Calu3 (cell line): ENCODE results near the gene ENOX2. TPM values are rescaled to one million over a fixed set of nuclear protein-coding genes. Genes with fewer than 3 reads are reported as not detected.

ENCODE experiments used
- BruUV-seq: library from RNA; stranded (reverse); fragments of 400-500 nt; replicated peaks from 2 replicates; lab custom pipeline; 2021; lab: Mats Ljungman, UMichigan
- CTCF ChIA-PET: fragments of 300-600 bp; sonication (Branson Sonifier 250); formaldehyde crosslinking; loops from one replicate; lab custom pipeline; 2022; ENCODE audit warnings: antibody characterized with exemption; lab: Charles Lee
- DNase-seq: peaks from one replicate; pipeline ENCODE4 v3.0.0; 2022
- H3K27ac Mint-ChIP-seq: one replicate; pipeline ENCODE4 v1.8.0; 2022; ENCODE audit warnings: mixed read lengths; ENCODE audit not compliant: unreplicated experiment
- H3K27me3 Mint-ChIP-seq: one replicate; pipeline ENCODE4 v1.8.0; 2022; ENCODE audit warnings: mixed read lengths; ENCODE audit not compliant: unreplicated experiment
- H3K36me3 Mint-ChIP-seq: one replicate; pipeline ENCODE4 v1.8.0; 2022; ENCODE audit warnings: mild to moderate bottlenecking, moderate library complexity, mixed read lengths; ENCODE audit not compliant: insufficient read depth, unreplicated experiment
- H3K4me1 Mint-ChIP-seq: one replicate; pipeline ENCODE4 v1.8.0; 2022; ENCODE audit warnings: mild to moderate bottlenecking, low read depth, mixed read lengths; ENCODE audit not compliant: unreplicated experiment
- H3K4me3 Mint-ChIP-seq: one replicate; pipeline ENCODE4 v1.8.0; 2022; ENCODE audit warnings: mild to moderate bottlenecking, low read depth, moderate library complexity, mixed read lengths; ENCODE audit not compliant: unreplicated experiment
- H3K9me3 Mint-ChIP-seq: one replicate; pipeline ENCODE4 v1.8.0; 2022; ENCODE audit warnings: low read depth, mixed read lengths; ENCODE audit not compliant: unreplicated experiment
- intact Hi-C: fragments of 100-400 bp; cut with micrococcal nuclease; formaldehyde crosslinking; loops from one replicate; pipeline ENCODE4 v1.10.0; 2022; ENCODE audit not compliant: unreplicated experiment
- total RNA-seq: library from RNA; stranded (reverse); gene quantifications from 2 replicates; pipeline ENCODE4 v1.2.3, GENCODE V29; 2022
- TF ChIP-seq, protein P1 (sequence below): fragments of 200-600 bp; IDR thresholded peaks from one replicate; pipeline ENCODE4 v1.8.0; 2022; ENCODE audit warnings: antibody characterized with exemption; ENCODE audit not compliant: unreplicated experiment

Gene ENOX2
- total RNA-seq, 1 experiment from 2014 or later = 23.4 TPM

DNA sequence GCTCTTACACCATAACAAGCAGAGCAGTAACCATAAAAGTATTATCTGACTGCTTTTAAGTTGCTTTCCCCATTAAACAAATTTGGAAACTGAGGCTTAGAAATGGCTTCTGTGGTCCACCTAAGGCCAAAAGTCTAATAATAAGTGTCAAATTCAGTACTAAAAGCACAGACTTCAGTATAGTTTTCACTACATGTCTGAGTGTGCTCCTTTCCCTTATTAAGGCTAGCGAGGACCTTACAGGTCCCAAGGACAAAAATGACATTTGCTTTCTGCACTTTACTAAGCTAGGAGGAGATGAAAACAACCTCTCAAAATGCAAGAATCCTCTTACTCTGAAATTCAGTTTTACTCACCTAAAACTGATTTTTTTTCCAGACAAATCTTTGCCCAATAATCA, 127.2 kb downstream of the ENOX2 start:
- no TSS peak for BruUV-seq
- H3K4me1 Mint-ChIP-seq = peaks cover 8% of the 10 kb centered on the region
- CTCF ChIA-PET = no interaction called here
- H3K4me3 Mint-ChIP-seq = no peak overlapping the region
- DNase-seq = no peak
- H3K36me3 Mint-ChIP-seq = no peaks in the 10 kb centered on the region
- H3K9me3 Mint-ChIP-seq = no peaks in the 10 kb centered on the region
- TF ChIP-seq, protein P1, sequence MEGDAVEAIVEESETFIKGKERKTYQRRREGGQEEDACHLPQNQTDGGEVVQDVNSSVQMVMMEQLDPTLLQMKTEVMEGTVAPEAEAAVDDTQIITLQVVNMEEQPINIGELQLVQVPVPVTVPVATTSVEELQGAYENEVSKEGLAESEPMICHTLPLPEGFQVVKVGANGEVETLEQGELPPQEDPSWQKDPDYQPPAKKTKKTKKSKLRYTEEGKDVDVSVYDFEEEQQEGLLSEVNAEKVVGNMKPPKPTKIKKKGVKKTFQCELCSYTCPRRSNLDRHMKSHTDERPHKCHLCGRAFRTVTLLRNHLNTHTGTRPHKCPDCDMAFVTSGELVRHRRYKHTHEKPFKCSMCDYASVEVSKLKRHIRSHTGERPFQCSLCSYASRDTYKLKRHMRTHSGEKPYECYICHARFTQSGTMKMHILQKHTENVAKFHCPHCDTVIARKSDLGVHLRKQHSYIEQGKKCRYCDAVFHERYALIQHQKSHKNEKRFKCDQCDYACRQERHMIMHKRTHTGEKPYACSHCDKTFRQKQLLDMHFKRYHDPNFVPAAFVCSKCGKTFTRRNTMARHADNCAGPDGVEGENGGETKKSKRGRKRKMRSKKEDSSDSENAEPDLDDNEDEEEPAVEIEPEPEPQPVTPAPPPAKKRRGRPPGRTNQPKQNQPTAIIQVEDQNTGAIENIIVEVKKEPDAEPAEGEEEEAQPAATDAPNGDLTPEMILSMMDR = no peak
- intact Hi-C loops = no loop called here
- no peak overlapping the region for H3K27ac Mint-ChIP-seq
- no peaks in the 10 kb centered on the region for H3K27me3 Mint-ChIP-seq

DNA sequence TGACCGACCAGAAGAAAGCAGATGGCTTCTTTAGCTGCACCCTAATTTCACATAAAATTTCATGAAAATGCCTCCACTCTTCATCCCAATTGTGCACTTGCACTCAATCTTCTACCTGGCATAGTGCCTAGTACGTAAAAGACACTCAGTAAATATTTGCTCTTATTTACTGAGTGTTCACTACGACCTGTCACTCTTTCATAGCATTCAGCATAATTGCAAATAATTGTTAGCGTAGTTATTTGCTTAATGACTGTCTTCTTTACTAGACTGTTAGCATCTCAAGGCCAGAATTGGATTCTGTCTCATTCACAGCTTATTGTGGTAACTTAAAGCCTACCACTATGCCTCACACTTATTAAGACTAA, 130.2 kb downstream of the ENOX2 start:
- Mint-ChIP-seq H3K4me1 (peaks cover 8% of the 10 kb centered on the region), H3K4me3 (no peak overlapping the region), H3K27ac (no peak overlapping the region), H3K36me3 (no peaks in the 10 kb centered on the region), H3K9me3 (no peaks in the 10 kb centered on the region), H3K27me3 (no peaks in the 10 kb centered on the region)
- TF ChIP-seq, protein P1 = no peak
- BruUV-seq = no TSS peak
- intact Hi-C loops = no loop called here
- no peak for DNase-seq
- CTCF ChIA-PET = no interaction called here

- no TSS peak for BruUV-seq
- H3K27me3 Mint-ChIP-seq = no peaks in the 10 kb centered on the region
- no peak for DNase-seq
- no peak overlapping the region for H3K4me3 Mint-ChIP-seq
- intact Hi-C loops = no loop called here
- TF ChIP-seq, protein P1 = no peak
- CTCF ChIA-PET = no interaction called here
- no peaks in the 10 kb centered on the region for H3K36me3 Mint-ChIP-seq
- no peak overlapping the region for H3K27ac Mint-ChIP-seq
- no peaks in the 10 kb centered on the region for H3K9me3 Mint-ChIP-seq
- peaks cover 8% of the 10 kb centered on the region for H3K4me1 Mint-ChIP-seq
These were observed 130.8 kb downstream of the ENOX2 start for GRCh38 chrX:130772105-130772775.

GRCh38 chrX:130771648-130772047, 131.4 kb downstream of the ENOX2 start:
- Mint-ChIP-seq H3K27ac (no peak overlapping the region), H3K36me3 (no peaks in the 10 kb centered on the region), H3K9me3 (no peaks in the 10 kb centered on the region), H3K4me1 (peaks cover 8% of the 10 kb centered on the region), H3K27me3 (no peaks in the 10 kb centered on the region), H3K4me3 (no peak overlapping the region)
- BruUV-seq = no TSS peak
- DNase-seq = no peak
- CTCF ChIA-PET = no interaction called here
- TF ChIP-seq, protein P1 = no peak
- intact Hi-C loops = no loop called here
